Stimulated activated CD8-positive, alpha-beta memory T cell treated with anti-CD3 and anti-CD28 coated beads, Interleukin-12 subunit alpha, Interleukin-12 subunit beta, amount 100 ng/mL, for 1 hour (primary cell): ENCODE measurements around the gene GSDME.

ENCODE experiments used
- DNase-seq: peaks from one replicate; pipeline ENCODE4 v3.0.0-alpha.2; 2020; ENCODE audit warnings: low read depth

GSDME gene

GRCh38 chr7:24652251-24652939, 104.9 kb downstream of the GSDME start:
- DNase-seq, result no peak
